Measurements from ENCODE around the gene PGAP1. TPM values are rescaled to one million over a fixed set of nuclear protein-coding genes. Genes with fewer than 3 reads are reported as not detected.

PGAP1 gene
- total RNA-seq, 2 donors from 2014 or later: 5.7 to 10.5 TPM

DNA sequence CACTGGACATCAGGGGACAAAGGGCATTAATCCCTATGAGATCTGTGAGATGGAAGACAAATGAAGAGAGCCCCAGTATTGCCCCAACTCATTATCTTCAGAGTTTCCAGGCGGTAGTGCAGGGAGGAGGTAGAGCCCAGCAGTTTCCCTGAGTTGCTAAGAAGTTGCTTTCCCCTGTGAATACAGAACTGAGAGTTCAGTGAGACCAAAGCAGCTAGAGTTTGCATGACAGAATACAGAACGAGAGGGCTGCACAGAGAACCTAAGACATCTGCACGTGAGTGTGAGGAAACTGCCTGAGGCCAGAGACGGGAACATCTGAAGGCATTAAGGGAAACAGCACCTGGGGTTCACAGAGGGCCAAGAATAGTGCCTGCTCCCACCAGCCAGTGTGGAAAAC, 18.1 kb upstream of the PGAP1 start:
- Histone ChIP-seq H3K27ac (no peak overlapping the region), H3K4me1 (peaks cover 0 to 11% of the 10 kb centered on the region in 2 donors), H3K36me3 (no peaks in the 10 kb centered on the region), H3K9me3 (no peaks in the 10 kb centered on the region), H3K4me3 (no peak overlapping the region), H3K27me3 (no peaks in the 10 kb centered on the region)
- TF ChIP-seq, protein P1, sequence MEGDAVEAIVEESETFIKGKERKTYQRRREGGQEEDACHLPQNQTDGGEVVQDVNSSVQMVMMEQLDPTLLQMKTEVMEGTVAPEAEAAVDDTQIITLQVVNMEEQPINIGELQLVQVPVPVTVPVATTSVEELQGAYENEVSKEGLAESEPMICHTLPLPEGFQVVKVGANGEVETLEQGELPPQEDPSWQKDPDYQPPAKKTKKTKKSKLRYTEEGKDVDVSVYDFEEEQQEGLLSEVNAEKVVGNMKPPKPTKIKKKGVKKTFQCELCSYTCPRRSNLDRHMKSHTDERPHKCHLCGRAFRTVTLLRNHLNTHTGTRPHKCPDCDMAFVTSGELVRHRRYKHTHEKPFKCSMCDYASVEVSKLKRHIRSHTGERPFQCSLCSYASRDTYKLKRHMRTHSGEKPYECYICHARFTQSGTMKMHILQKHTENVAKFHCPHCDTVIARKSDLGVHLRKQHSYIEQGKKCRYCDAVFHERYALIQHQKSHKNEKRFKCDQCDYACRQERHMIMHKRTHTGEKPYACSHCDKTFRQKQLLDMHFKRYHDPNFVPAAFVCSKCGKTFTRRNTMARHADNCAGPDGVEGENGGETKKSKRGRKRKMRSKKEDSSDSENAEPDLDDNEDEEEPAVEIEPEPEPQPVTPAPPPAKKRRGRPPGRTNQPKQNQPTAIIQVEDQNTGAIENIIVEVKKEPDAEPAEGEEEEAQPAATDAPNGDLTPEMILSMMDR (IDR thresholded peaks at IDR 0.05): no peak
- DNase-seq (ENCODE audit: low spot score): no peak

DNA sequence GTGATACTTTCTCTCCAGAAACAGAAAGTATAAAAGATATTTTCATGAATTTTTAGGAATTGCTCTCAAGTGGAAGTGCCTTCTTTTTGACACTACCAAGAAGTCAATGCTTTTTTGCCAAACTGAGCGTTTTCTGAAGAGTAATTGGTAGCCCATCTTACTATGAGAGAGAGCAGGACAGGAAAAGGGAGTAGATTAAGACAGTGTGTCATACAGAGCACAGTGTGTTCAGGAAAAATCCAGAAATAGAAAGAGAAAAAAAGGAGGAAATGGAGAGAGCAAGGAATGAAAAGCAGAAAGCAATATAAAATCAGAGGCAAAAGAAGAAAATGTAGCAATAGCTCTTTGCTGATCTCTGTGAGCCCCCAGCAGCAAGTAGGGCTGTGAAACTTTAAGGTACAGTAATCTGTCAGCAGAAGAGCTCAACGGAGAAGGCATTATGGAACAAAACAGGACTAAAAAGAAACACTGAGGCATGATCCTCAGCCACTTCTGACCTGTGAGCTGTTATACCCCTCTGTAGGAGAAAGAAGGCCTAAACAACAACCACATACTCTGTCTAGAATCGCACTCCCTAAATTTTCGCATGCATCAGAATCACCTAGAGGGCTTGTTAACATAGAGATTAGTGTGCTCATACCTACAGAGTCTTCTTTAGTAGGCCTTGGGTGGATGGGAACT, 15.0 kb upstream of the PGAP1 start:
- DNase-seq (ENCODE audit: low spot score): no peak
- no peak overlapping the region for H3K4me3 ChIP-seq
- peak overlapping the region in 1 of 2 donors; percentile 28 for H3K27ac ChIP-seq
- no peaks in the 10 kb centered on the region for H3K27me3 ChIP-seq
- TF ChIP-seq, protein P1 (IDR thresholded peaks at IDR 0.05): no peak
- peaks cover 0 to 11% of the 10 kb centered on the region in 2 donors for H3K4me1 ChIP-seq
- H3K36me3 ChIP-seq: no peaks in the 10 kb centered on the region
- no peaks in the 10 kb centered on the region for H3K9me3 ChIP-seq

DNA sequence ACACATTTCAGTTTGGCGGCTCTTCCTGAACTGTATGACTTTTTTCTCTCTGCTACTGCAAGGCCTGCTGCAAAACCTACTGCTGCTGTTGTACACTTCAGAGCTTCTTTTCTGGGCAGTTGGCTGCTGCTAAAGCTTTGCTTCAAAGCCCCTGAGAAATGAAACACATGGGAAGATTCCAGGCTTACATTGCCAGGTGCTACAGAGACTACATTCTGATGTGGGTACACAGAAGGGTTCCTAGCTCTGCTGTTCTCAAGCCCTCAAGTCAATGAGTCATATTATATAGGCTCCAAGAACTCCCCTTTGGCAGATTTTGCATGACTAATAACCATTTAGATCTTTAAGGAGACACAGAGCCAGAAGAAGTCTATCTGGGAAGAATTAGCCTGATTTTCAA, 12.9 kb upstream of the PGAP1 start:
- H3K9me3 ChIP-seq: no peaks in the 10 kb centered on the region
- H3K4me3 ChIP-seq: no peak overlapping the region
- no peak for DNase-seq (ENCODE audit: low spot score)
- TF ChIP-seq, protein P1 (IDR thresholded peaks at IDR 0.05): no peak
- no peak overlapping the region for H3K27ac ChIP-seq
- H3K27me3 ChIP-seq: no peaks in the 10 kb centered on the region
- no peaks in the 10 kb centered on the region for H3K36me3 ChIP-seq
- H3K4me1 ChIP-seq: peaks cover 0 to 11% of the 10 kb centered on the region in 2 donors

DNA sequence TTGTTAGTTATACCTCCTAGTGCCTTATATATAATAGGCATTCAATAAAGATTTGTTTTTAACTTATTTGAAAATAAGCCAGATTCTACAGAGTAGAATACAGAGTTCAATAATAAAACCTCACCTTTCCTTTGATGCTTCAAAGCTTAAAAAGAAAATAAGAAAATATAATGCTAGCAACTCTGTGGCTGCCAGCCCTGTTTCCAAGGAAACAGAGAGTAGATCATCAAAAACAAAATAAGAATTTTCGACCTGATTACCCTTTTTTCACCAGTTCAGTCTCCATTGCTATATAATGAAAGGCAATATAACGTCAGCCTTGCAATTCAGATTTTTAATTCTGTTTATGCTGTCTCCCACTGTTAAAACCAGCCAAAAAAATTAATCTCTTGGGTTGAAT, 8.9 kb upstream of the PGAP1 start:
- no peaks in the 10 kb centered on the region for H3K27me3 ChIP-seq
- H3K36me3 ChIP-seq: no peaks in the 10 kb centered on the region
- H3K27ac ChIP-seq: no peak overlapping the region
- TF ChIP-seq, protein P1 (IDR thresholded peaks at IDR 0.05): no peak
- no peaks in the 10 kb centered on the region for H3K9me3 ChIP-seq
- no peak overlapping the region for H3K4me3 ChIP-seq
- DNase-seq (ENCODE audit: low spot score): no peak
- no peaks in the 10 kb centered on the region for H3K4me1 ChIP-seq

DNA sequence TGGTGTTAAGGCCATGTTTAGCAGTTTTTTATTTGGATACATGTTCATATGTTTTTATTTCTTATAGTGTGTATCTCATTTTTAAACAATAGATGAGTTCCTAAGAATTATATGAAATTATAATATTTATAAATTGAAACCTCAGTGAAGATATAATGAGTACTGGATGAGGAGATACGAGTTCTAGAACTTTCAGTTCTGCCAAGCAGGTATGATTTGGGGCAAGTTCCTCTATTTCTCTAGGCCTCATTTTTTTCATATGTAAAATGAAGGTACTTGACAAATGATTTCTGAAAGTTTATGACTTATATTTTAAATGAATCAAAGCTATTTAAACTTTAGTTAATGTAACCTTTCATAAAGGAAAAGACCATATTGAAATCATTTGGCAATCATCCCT, 8.2 kb upstream of the PGAP1 start:
- no peak for DNase-seq (ENCODE audit: low spot score)
- no peak overlapping the region for H3K4me3 ChIP-seq
- TF ChIP-seq, protein P1 (IDR thresholded peaks at IDR 0.05): no peak
- no peaks in the 10 kb centered on the region for H3K9me3 ChIP-seq
- no peak overlapping the region for H3K27ac ChIP-seq
- no peaks in the 10 kb centered on the region for H3K4me1 ChIP-seq
- H3K27me3 ChIP-seq: no peaks in the 10 kb centered on the region
- no peaks in the 10 kb centered on the region for H3K36me3 ChIP-seq

DNA sequence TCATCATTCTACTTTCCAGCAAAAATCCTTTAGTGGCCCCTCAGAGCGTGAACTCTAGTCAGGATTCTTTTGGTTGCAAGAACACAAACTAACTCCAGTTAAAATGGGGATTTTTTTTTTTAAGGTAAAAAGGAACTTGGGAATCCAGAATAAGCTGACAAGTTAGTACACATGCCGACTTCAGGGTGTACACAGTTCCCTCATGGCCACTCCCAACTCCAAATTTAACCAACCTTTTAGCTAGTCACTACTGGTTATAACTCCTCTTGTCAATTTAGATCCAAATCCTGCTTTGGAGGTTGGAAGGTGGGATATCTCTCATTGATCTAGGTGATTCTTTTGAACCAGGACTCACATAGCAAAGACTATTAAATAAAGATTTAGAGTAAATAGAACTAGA, 5.0 kb upstream of the PGAP1 start:
- no peaks in the 10 kb centered on the region for H3K36me3 ChIP-seq
- no peaks in the 10 kb centered on the region for H3K9me3 ChIP-seq
- H3K27me3 ChIP-seq: no peaks in the 10 kb centered on the region
- H3K27ac ChIP-seq: no peak overlapping the region
- H3K4me3 ChIP-seq: no peak overlapping the region
- H3K4me1 ChIP-seq: no peaks in the 10 kb centered on the region
- TF ChIP-seq, protein P1 (IDR thresholded peaks at IDR 0.05): no peak
- no peak for DNase-seq (ENCODE audit: low spot score)
